HEK293 (cell line): ENCODE data around the gene RPSA.

Source experiments
- CTCF ChIA-PET: fragments of 350-600 bp; formaldehyde crosslinking; extraction: SDS; loops from one replicate; lab custom pipeline; 2021; ENCODE audit warnings: antibody characterized with exemption; lab: Yijun Ruan, JAX
- POLR2A ChIA-PET: fragments of 300-600 bp; formaldehyde crosslinking; extraction: SDS; loops from one replicate; lab custom pipeline; 2020; ENCODE audit warnings: antibody characterized with exemption, inconsistent platforms; lab: Yijun Ruan, JAX
- H3K27ac ChIP-seq: fragments of 200-500 bp; sonication (Bioruptor generic); 2 replicates; pipeline ENCODE4 v1.5.1; 2014; ENCODE audit warnings: low read depth, low read length, control low read depth, inconsistent platforms; ENCODE audit errors: extremely low read depth
- H3K36me3 ChIP-seq, 2 experiments: fragments of 200-500 bp in 1 of 2; sonication (Bioruptor generic) in 1 of 2; 1 replicate in 1 of 2; 2 replicates in 1 of 2; pipeline ENCODE4 v1.5.1; 2014 to 2017; ENCODE audit warnings: inconsistent platforms in 2 of 2, low read length in 2 of 2; ENCODE audit not compliant: control insufficient read depth in 2 of 2, insufficient read depth in 1 of 2
- H3K4me1 ChIP-seq: fragments of 200-500 bp; sonication (Bioruptor generic); 2 replicates; pipeline ENCODE4 v1.5.1; 2014; ENCODE audit warnings: mild to moderate bottlenecking, low read length, inconsistent platforms; ENCODE audit not compliant: control insufficient read depth, insufficient read depth
- H3K4me3 ChIP-seq: 2 replicates; pipeline ENCODE4 v1.5.1; 2011; ENCODE audit warnings: low read depth, mild to moderate bottlenecking, control low read depth, low read length, moderate library complexity
- H3K9me3 ChIP-seq: fragments of 200-500 bp; sonication (Bioruptor generic); 2 replicates; pipeline ENCODE4 v1.5.1; 2014; ENCODE audit warnings: low read depth, low read length, inconsistent platforms; ENCODE audit not compliant: control insufficient read depth, insufficient read depth
- MEIS1 ChIP-seq: sonication (generic); formaldehyde crosslinking; IDR thresholded peaks from 2 replicates; pipeline ENCODE4 v1.8.1; 2022; ENCODE audit warnings: missing genetic modification reagents, mild to moderate bottlenecking, borderline replicate concordance
- SP3 ChIP-seq: fragments of 450-650 bp; formaldehyde crosslinking; IDR thresholded peaks from 2 replicates; pipeline ENCODE4 v1.5.1; 2016; ENCODE audit warnings: missing biosample characterization, missing genetic modification characterization
- ZBTB49 ChIP-seq: fragments of 450-650 bp; formaldehyde crosslinking; IDR thresholded peaks from 2 replicates; pipeline ENCODE4 v1.5.1; 2016; ENCODE audit warnings: missing biosample characterization, missing genetic modification characterization, low read depth
- ZFP69B ChIP-seq: fragments of 450-650 bp; formaldehyde crosslinking; IDR thresholded peaks from 2 replicates; pipeline ENCODE4 v1.5.1; 2016; ENCODE audit warnings: missing biosample characterization, missing genetic modification characterization
- ZIC2 ChIP-seq: fragments of 450-650 bp; formaldehyde crosslinking; IDR thresholded peaks from 2 replicates; pipeline ENCODE4 v1.5.1; 2016; ENCODE audit warnings: missing biosample characterization, missing genetic modification characterization
- ZNF148 ChIP-seq: fragments of 450-650 bp; formaldehyde crosslinking; IDR thresholded peaks from 2 replicates; pipeline ENCODE4 v1.5.0; 2017; ENCODE audit warnings: missing biosample characterization, missing genetic modification characterization, borderline replicate concordance
- ZNF514 ChIP-seq: fragments of 450-650 bp; formaldehyde crosslinking; IDR thresholded peaks from 2 replicates; pipeline ENCODE4 v1.5.1; 2016; ENCODE audit warnings: missing biosample characterization, missing genetic modification characterization
- ZNF521 ChIP-seq: fragments of 450-650 bp; formaldehyde crosslinking; IDR thresholded peaks from 2 replicates; pipeline ENCODE4 v1.5.1; 2017; ENCODE audit warnings: missing biosample characterization, mild to moderate bottlenecking, missing genetic modification characterization
- ZNF660 ChIP-seq: fragments of 450-650 bp; IDR thresholded peaks from 2 replicates; pipeline ENCODE4 v1.5.1; 2018; ENCODE audit warnings: missing biosample characterization, mild to moderate bottlenecking, missing genetic modification characterization
- ZNF692 ChIP-seq: fragments of 450-650 bp; formaldehyde crosslinking; IDR thresholded peaks from 2 replicates; pipeline ENCODE4 v1.5.1; 2016; ENCODE audit warnings: missing biosample characterization, missing genetic modification characterization
- ZXDB ChIP-seq: fragments of 450-650 bp; formaldehyde crosslinking; IDR thresholded peaks from 2 replicates; pipeline ENCODE4 v1.5.1; 2016; ENCODE audit warnings: missing biosample characterization, missing genetic modification characterization

Gene RPSA

GRCh38 chr3:39385456-39386090, 20.9 kb upstream of the RPSA start:
- no peak overlapping the region for H3K27ac ChIP-seq
- CTCF ChIA-PET = interaction anchor here (1.0 kb wide), 1 partner anchor 864 kb away, joined by 3 read pairs; no protein-coding TSS in a partner anchor
- peak; percentile 70 for TF ChIP-seq ZIC2 (tag by site-specific recombination)
- TF ChIP-seq ZNF692 (tag by site-specific recombination) = peak; percentile 84
- TF ChIP-seq ZNF660 (tag by site-specific recombination) = no peak
- 0 out of 2 replicates have a peak, but pooled peaks have one; percentile 58 for TF ChIP-seq ZFP69B (tag by site-specific recombination)
- TF ChIP-seq, all 188 proteins: peak for 3
- Histone ChIP-seq H3K9me3 (no peaks in the 10 kb centered on the region), H3K4me1 (0 out of 2 replicates have a peak, but pooled peaks cover 3% of the 10 kb centered on the region), H3K36me3 (peaks cover 0 to 23% of the 10 kb centered on the region in 2 experiments; a peak in 1 of 3 replicates), H3K4me3 (no peak overlapping the region)
- POLR2A ChIA-PET = interaction anchor here (1.8 kb wide), 1 partner anchor 21 kb away, joined by 6 read pairs; the partner anchor contains the start of gene RPSA

GRCh38 chr3:39386318-39386717, 20.2 kb upstream of the RPSA start:
- ChIA-PET POLR2A (interaction anchor here (1.8 kb wide), 1 partner anchor 21 kb away, joined by 6 read pairs; the partner anchor contains the start of gene RPSA), CTCF (no interaction called here)
- Histone ChIP-seq H3K4me3 (no peak overlapping the region), H3K36me3 (peaks cover 0 to 31% of the 10 kb centered on the region in 2 experiments; a peak in 1 of 3 replicates), H3K4me1 (0 out of 2 replicates have a peak, but pooled peaks cover 3% of the 10 kb centered on the region), H3K9me3 (no peaks in the 10 kb centered on the region), H3K27ac (no peak overlapping the region)
- TF ChIP-seq SP3 (tag by site-specific recombination) (no peak), ZXDB (no peak)

GRCh38 chr3:39387411-39387975, 19.0 kb upstream of the RPSA start:
- CTCF ChIA-PET = no interaction called here
- Histone ChIP-seq H3K4me3 (no peak overlapping the region), H3K9me3 (no peaks in the 10 kb centered on the region), H3K27ac (no peak overlapping the region), H3K4me1 (0 out of 2 replicates have a peak, but pooled peaks cover 3% of the 10 kb centered on the region), H3K36me3 (peaks cover 0 to 42% of the 10 kb centered on the region in 2 experiments; a peak in 1 of 3 replicates)
- TF ChIP-seq ZNF521 (no peak), ZNF148 (tag by site-specific recombination) (no peak), ZNF514 (tag by site-specific recombination) (no peak), ZBTB49 (tag by site-specific recombination) (no peak), MEIS1 (CRISPR knock-in tag) (no peak)
- POLR2A ChIA-PET = interaction anchor here (1.8 kb wide), 1 partner anchor 19 kb away, joined by 6 read pairs; the partner anchor contains the start of gene RPSA
